SK-N-SH (cell line): ENCODE measurements around the gene CCDC185.

Experiments
- EZH2phosphoT487 ChIP-seq: fragments of 200-600 bp; sonication (generic); IDR thresholded peaks from 2 replicates; pipeline ENCODE4 v1.6.1; 2017; ENCODE audit warnings: low read depth, mixed run types, mild to moderate bottlenecking, antibody characterized with exemption, moderate library complexity, borderline replicate concordance
- MAX ChIP-seq: IDR thresholded peaks from 2 replicates; pipeline ENCODE4 v1.4.0; 2012; ENCODE audit warnings: low read depth
- NRF1 ChIP-seq: IDR thresholded peaks from 2 replicates; pipeline ENCODE4 v1.6.1; 2012; ENCODE audit warnings: low read depth, mild to moderate bottlenecking, low read length
- POLR2AphosphoS5 ChIP-seq: IDR thresholded peaks from 2 replicates; pipeline ENCODE4 v1.6.1; 2012; ENCODE audit warnings: low read depth, low read length
- TF ChIP-seq, protein P1 (sequence below): fragments of 200-600 bp; sonication (generic); IDR thresholded peaks from 2 replicates; pipeline ENCODE4 v1.6.1; 2017; ENCODE audit warnings: antibody characterized with exemption, mild to moderate bottlenecking, moderate library complexity

DNA sequence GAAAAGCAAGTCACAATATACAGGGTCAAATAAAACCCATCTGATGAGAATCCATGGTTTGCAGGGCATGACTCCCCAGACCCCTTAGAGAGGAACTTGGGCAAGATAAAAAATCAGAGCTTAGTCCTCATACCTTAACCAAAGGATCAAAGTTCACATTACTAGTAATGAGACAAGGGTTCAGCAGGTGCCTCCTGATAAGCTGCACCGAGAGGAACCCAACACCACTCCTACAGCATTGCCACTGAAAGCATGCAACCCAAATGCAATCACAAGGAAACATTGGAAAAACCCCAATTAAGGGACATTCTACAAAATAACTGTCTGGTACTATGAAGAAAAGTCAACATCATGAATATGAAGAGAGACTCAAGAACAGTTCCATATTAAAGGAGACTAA is 29.7 kb downstream of the CCDC185 start:
- TF ChIP-seq MAX (no peak), POLR2AphosphoS5 (no peak), NRF1 (no peak), EZH2phosphoT487 (no peak)
- TF ChIP-seq, protein P1, sequence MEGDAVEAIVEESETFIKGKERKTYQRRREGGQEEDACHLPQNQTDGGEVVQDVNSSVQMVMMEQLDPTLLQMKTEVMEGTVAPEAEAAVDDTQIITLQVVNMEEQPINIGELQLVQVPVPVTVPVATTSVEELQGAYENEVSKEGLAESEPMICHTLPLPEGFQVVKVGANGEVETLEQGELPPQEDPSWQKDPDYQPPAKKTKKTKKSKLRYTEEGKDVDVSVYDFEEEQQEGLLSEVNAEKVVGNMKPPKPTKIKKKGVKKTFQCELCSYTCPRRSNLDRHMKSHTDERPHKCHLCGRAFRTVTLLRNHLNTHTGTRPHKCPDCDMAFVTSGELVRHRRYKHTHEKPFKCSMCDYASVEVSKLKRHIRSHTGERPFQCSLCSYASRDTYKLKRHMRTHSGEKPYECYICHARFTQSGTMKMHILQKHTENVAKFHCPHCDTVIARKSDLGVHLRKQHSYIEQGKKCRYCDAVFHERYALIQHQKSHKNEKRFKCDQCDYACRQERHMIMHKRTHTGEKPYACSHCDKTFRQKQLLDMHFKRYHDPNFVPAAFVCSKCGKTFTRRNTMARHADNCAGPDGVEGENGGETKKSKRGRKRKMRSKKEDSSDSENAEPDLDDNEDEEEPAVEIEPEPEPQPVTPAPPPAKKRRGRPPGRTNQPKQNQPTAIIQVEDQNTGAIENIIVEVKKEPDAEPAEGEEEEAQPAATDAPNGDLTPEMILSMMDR, result no peak
